ENCODE data around the gene SNRK. TPM values are rescaled to one million over a fixed set of nuclear protein-coding genes. Genes with fewer than 3 reads are reported as not detected.

The SNRK gene
- total RNA-seq, 1 experiment from 2014 or later = 12.7 TPM

GRCh38 chr3:43257850-43258249 lies 28.5 kb upstream of the SNRK start:
- Histone ChIP-seq H3K79me2 (ENCODE audit: insufficient read depth, low read length) (no peaks in the 10 kb centered on the region), H2AFZ (ENCODE audit: low read depth, low read length, poor library complexity, severe bottlenecking) (no peak overlapping the region), H3K36me3 (ENCODE audit: control insufficient read depth in 1 of 2, insufficient read depth in 2 of 2, low read length in 2 of 2) (no peaks in the 10 kb centered on the region), H3K9ac (ENCODE audit: low read length) (no peak overlapping the region), H4K20me1 (ENCODE audit: insufficient read depth) (no peaks in the 10 kb centered on the region), H3K27ac (ENCODE audit: low read depth, low read length) (no peak overlapping the region), H3K27me3 (ENCODE audit: insufficient read depth, low read length) (0 out of 2 replicates have a peak, but pooled peaks cover 4% of the 10 kb centered on the region), H3K9me2 (ENCODE audit: insufficient read depth) (no peaks in the 10 kb centered on the region), H3K4me2 (ENCODE audit: low read length) (no peak overlapping the region), H3K4me3 (replicated peaks in 1 of 2; ENCODE audit: low read depth in 1 of 2, low read length in 2 of 2) (no peak overlapping the region), H3K4me1 (ENCODE audit: control insufficient read depth in 1 of 2, insufficient read depth in 2 of 2, low read length in 2 of 2) (no peaks in the 10 kb centered on the region), H3K9me3 (ENCODE audit: control insufficient read depth in 1 of 2, insufficient read depth in 1 of 2, low read depth in 1 of 2, low read length in 2 of 2) (no peaks in the 10 kb centered on the region)
- DNase-seq (ENCODE audit: low read depth, low spot score) = no peak
- intact Hi-C loops (cut with micrococcal nuclease) = no loop called here
- ChIA-PET CTCF (no interaction called here), POLR2A (no interaction called here), RAD21 (ENCODE audit: low non-redundant PET in 1 of 2, low total read pairs in 2 of 2, uncharacterized antibody in 2 of 2, unreplicated experiment in 2 of 2) (no interaction called here)
- BruUV-seq (replicated peaks) = no TSS peak
- no peak for ATAC-seq
- TF ChIP-seq EGR1 (IDR thresholded peaks at IDR 0.05; ENCODE audit: low read depth) (no peak), YY1 (IDR thresholded peaks at IDR 0.05; ENCODE audit: extremely low read depth, insufficient replicate concordance, low read depth, low read length) (no peak), SIN3A (IDR thresholded peaks at IDR 0.05; ENCODE audit: low read depth) (no peak), FOSL1 (IDR thresholded peaks at IDR 0.05; ENCODE audit: low read depth) (no peak), POLR2A (IDR thresholded peaks at IDR 0.05; ENCODE audit: borderline replicate concordance, extremely low read depth, insufficient read depth, insufficient read length) (no peak), ELF1 (IDR thresholded peaks at IDR 0.05; ENCODE audit: borderline replicate concordance, low read depth) (no peak), ZBTB33 (IDR thresholded peaks at IDR 0.05; ENCODE audit: extremely low read depth, insufficient replicate concordance, low read length) (no peak), ATF3 (IDR thresholded peaks at IDR 0.05) (no peak), TCF7L2 (IDR thresholded peaks at IDR 0.05; ENCODE audit: borderline replicate concordance, extremely low read depth, insufficient read depth, insufficient read length) (no peak), JUND (IDR thresholded peaks at IDR 0.05) (no peak)

Measured in HCT116 (cell line).